GM23248 (cell line): ENCODE results near the gene LIN7C. TPM values are rescaled to one million over a fixed set of nuclear protein-coding genes. Genes with fewer than 3 reads are reported as not detected.
"Not testable (repeated sequence)": the region's sequence is repeated elsewhere in the genome, so short reads cannot be mapped to it uniquely, and the experiment has no call there.

ENCODE experiments used
- DNase-seq: peaks from one replicate; pipeline ENCODE4 v3.0.0-alpha.2; 2015
- H2AFZ ChIP-seq: fragments of 200-600 bp; sonication (generic); 2 replicates; pipeline ENCODE4 v1.6.1; 2016; ENCODE audit warnings: antibody characterized with exemption
- H3F3A ChIP-seq: fragments of 200-600 bp; sonication (generic); 2 replicates; pipeline ENCODE4 v1.6.1; 2016; ENCODE audit warnings: mild to moderate bottlenecking, antibody characterized with exemption, mixed run types; ENCODE audit not compliant: insufficient read depth
- H3K27ac ChIP-seq: fragments of 200-600 bp; sonication (generic); 2 replicates; pipeline ENCODE4 v1.5.1; 2016; ENCODE audit warnings: mild to moderate bottlenecking
- H3K27me3 ChIP-seq: fragments of 200-600 bp; sonication (generic); replicated peaks from 2 replicates; pipeline ENCODE4 v1.6.1; 2016; ENCODE audit warnings: mild to moderate bottlenecking; ENCODE audit not compliant: insufficient read depth
- H3K36me3 ChIP-seq: fragments of 200-600 bp; sonication (generic); 2 replicates; pipeline ENCODE4 v1.6.1; 2016; ENCODE audit warnings: low read depth, mild to moderate bottlenecking
- H3K4me1 ChIP-seq: fragments of 200-600 bp; sonication (generic); 2 replicates; pipeline ENCODE4 v1.6.1; 2016; ENCODE audit warnings: mild to moderate bottlenecking; ENCODE audit not compliant: insufficient read depth
- H3K4me2 ChIP-seq: fragments of 200-600 bp; sonication (generic); one replicate; pipeline ENCODE4 v1.6.1; 2016; ENCODE audit warnings: mild to moderate bottlenecking; ENCODE audit not compliant: unreplicated experiment
- H3K4me3 ChIP-seq: fragments of 200-600 bp; sonication (generic); 2 replicates; pipeline ENCODE4 v1.5.1; 2016; ENCODE audit warnings: mild to moderate bottlenecking
- H3K79me2 ChIP-seq: fragments of 200-600 bp; sonication (generic); 2 replicates; pipeline ENCODE4 v1.6.1; 2016; ENCODE audit warnings: mild to moderate bottlenecking; ENCODE audit not compliant: insufficient read depth
- H3K9ac ChIP-seq: fragments of 200-600 bp; sonication (generic); 2 replicates; pipeline ENCODE4 v1.6.1; 2016; ENCODE audit warnings: mild to moderate bottlenecking
- H3K9me2 ChIP-seq: fragments of 200-600 bp; sonication (generic); 2 replicates; pipeline ENCODE4 v1.6.1; 2016; ENCODE audit warnings: mixed run types, mild to moderate bottlenecking, moderate library complexity; ENCODE audit not compliant: insufficient read depth
- H3K9me3 ChIP-seq: fragments of 200-600 bp; sonication (generic); one replicate; pipeline ENCODE4 v1.6.1; 2017; ENCODE audit warnings: low read depth
- H4K20me1 ChIP-seq: fragments of 200-600 bp; sonication (generic); 2 replicates; pipeline ENCODE4 v1.6.0; 2016; ENCODE audit not compliant: insufficient read depth
- EZH2 ChIP-seq: fragments of 200-600 bp; sonication (generic); IDR thresholded peaks from 2 replicates; pipeline ENCODE4 v1.6.1; 2018; ENCODE audit warnings: antibody characterized with exemption, mild to moderate bottlenecking; ENCODE audit not compliant: insufficient read depth, poor library complexity, severe bottlenecking
- EZH2phosphoT487 ChIP-seq: fragments of 200-600 bp; sonication (generic); IDR thresholded peaks from 2 replicates; pipeline ENCODE4 v1.6.1; 2018; ENCODE audit warnings: antibody characterized with exemption, moderate library complexity, mild to moderate bottlenecking, low read depth; ENCODE audit not compliant: insufficient read depth
- WGBS, 2 experiments: methylation state at CpG; one replicate each; pipeline ENCODE4 v1.1.6; 2015 to 2017; ENCODE audit warnings: low lambda C conversion rate in 2 of 2, low coverage in 1 of 2; ENCODE audit errors: missing lambda C conversion rate in 2 of 2; 5-methylcytosine and 5-hydroxymethylcytosine counted together
- in situ Hi-C: fragments of 300-500 bp; cut with MboI; formaldehyde crosslinking; loops from 2 replicates; pipeline ENCODE4 v1.15.0; 2020
- polyA plus RNA-seq: library from polyadenylated mRNA; unstranded; fragments of >200 nt; fragmentation: Nextera tagmentation; extraction: Ambion mirVana; gene quantifications from 2 replicates; pipeline ENCODE4 v1.2.1, GENCODE V29; 2016
- total RNA-seq: library from RNA; depleted of rRNA; stranded (reverse); fragments of >200 nt; shearing (Covaris generic); gene quantifications from 2 replicates; pipeline ENCODE4 v1.2.3, GENCODE V29; 2014

Gene LIN7C
- total and polyA plus RNA-seq, 2 experiments from 2014 or later = 43.0 to 47.0 TPM

- no peak overlapping the region for H3K27ac ChIP-seq
- no peak overlapping the region for H3K4me2 ChIP-seq
- in situ Hi-C loops = no loop called here
- H3K4me1 ChIP-seq = peaks cover 44% of the 10 kb centered on the region
- no peaks in the 10 kb centered on the region for H4K20me1 ChIP-seq
- H3K79me2 ChIP-seq = peaks cover 95% of the 10 kb centered on the region
- 86 to 100% methylated on average over 1 of the region's 1 CpG for WGBS, 2 experiments
- H3K9me3 ChIP-seq = no peaks in the 10 kb centered on the region
- TF ChIP-seq EZH2phosphoT487 = no peak
- H3K36me3 ChIP-seq = no peaks in the 10 kb centered on the region
- H3K27me3 ChIP-seq = no peaks in the 10 kb centered on the region
- H3F3A ChIP-seq = peaks cover 52% of the 10 kb centered on the region
- no peaks in the 10 kb centered on the region for H3K9me2 ChIP-seq
- H3K9ac ChIP-seq = no peak overlapping the region
- no peak for DNase-seq
- H3K4me3 ChIP-seq = no peak overlapping the region
- H2AFZ ChIP-seq = no peak overlapping the region
These were observed 52.9 kb downstream of the LIN7C start for GRCh38 chr11:27453701-27454100.

GRCh38 chr11:27452147-27452546 is 54.4 kb downstream of the LIN7C start:
- Histone ChIP-seq H3K36me3 (no peaks in the 10 kb centered on the region), H3F3A (peaks cover 57% of the 10 kb centered on the region), H3K9me3 (no peaks in the 10 kb centered on the region), H3K4me2 (peak overlapping the region; percentile 66), H3K27ac (peak overlapping the region; percentile 53), H3K9me2 (no peaks in the 10 kb centered on the region), H3K4me3 (peak overlapping the region; percentile 27; the same call in 1 of the 2 replicates), H2AFZ (no peak overlapping the region), H3K4me1 (peaks cover 56% of the 10 kb centered on the region), H4K20me1 (no peaks in the 10 kb centered on the region), H3K9ac (0 out of 2 replicates have a peak overlapping the region, but pooled peaks have one; percentile 0), H3K27me3 (no peaks in the 10 kb centered on the region), H3K79me2 (peaks cover 94% of the 10 kb centered on the region)
- in situ Hi-C loops = no loop called here
- DNase-seq = no peak
- TF ChIP-seq EZH2 (no peak), EZH2phosphoT487 (no peak)
- WGBS, 2 experiments = 85 to 86% methylated on average over 3 of the region's 3 CpGs

- no peaks in the 10 kb centered on the region for H4K20me1 ChIP-seq
- H3K79me2 ChIP-seq = peaks cover 87% of the 10 kb centered on the region
These were observed 55.2 kb downstream of the LIN7C start for GRCh38 chr11:27451244-27451965.

GRCh38 chr11:27448184-27448540 is 58.4 kb downstream of the LIN7C start:
- Histone ChIP-seq H3K9ac (peak overlapping the region; percentile 27; the same call in 1 of the 2 replicates), H3K4me1 (peaks cover 42% of the 10 kb centered on the region), H3F3A (peaks cover 34% of the 10 kb centered on the region), H3K79me2 (peaks cover 88% of the 10 kb centered on the region), H3K27ac (peak overlapping the region; percentile 66), H3K4me3 (0 out of 2 replicates have a peak overlapping the region, but pooled peaks have one; percentile 7), H3K4me2 (peak overlapping the region; percentile 52)
- 90 to 93% methylated on average over 5 of the region's 5 CpGs for WGBS, 2 experiments
- H3K9me2 ChIP-seq, H3K36me3 ChIP-seq, H4K20me1 ChIP-seq, H3K9me3 ChIP-seq, in situ Hi-C loops, H3K27me3 ChIP-seq, H2AFZ ChIP-seq: not testable (repeated sequence)
- peak; percentile 44 for DNase-seq

More at GRCh38 chr11:27451244-27451965, 55.2 kb downstream of the LIN7C start:
- Histone ChIP-seq H3K9me3 (no peaks in the 10 kb centered on the region), H3K4me3 (peak overlapping the region; percentile 27), H3K27me3 (no peaks in the 10 kb centered on the region), H3K27ac (peak overlapping the region; percentile 53), H3K9ac (0 out of 2 replicates have a peak overlapping the region, but pooled peaks have one; percentile 0), H3K36me3 (no peaks in the 10 kb centered on the region), H3K4me2 (peak overlapping the region; percentile 66), H3K9me2 (no peaks in the 10 kb centered on the region), H2AFZ (no peak overlapping the region), H3K4me1 (peaks cover 50% of the 10 kb centered on the region), H3F3A (peaks cover 50% of the 10 kb centered on the region)
- TF ChIP-seq EZH2phosphoT487 = no peak
- no peak for TF ChIP-seq EZH2
- 100% methylated on average over 1 of the region's 1 CpG for WGBS, 2 experiments
- in situ Hi-C loops = no loop called here
- DNase-seq = peak; percentile 78
